HG02610 (cell line): Measurements from ENCODE around the gene ATXN3.
A peak's percentile ranks its signal among the peaks of the same experiment; 100 is the strongest.

ENCODE experiments used
- ATAC-seq: cut with Tn5 transposase; IDR thresholded peaks from one replicate; pipeline ENCODE4 v1.9.1; 2021; ENCODE audit warnings: mild to moderate bottlenecking, moderate library complexity; ENCODE audit not compliant: unreplicated experiment

The ATXN3 gene

DNA sequence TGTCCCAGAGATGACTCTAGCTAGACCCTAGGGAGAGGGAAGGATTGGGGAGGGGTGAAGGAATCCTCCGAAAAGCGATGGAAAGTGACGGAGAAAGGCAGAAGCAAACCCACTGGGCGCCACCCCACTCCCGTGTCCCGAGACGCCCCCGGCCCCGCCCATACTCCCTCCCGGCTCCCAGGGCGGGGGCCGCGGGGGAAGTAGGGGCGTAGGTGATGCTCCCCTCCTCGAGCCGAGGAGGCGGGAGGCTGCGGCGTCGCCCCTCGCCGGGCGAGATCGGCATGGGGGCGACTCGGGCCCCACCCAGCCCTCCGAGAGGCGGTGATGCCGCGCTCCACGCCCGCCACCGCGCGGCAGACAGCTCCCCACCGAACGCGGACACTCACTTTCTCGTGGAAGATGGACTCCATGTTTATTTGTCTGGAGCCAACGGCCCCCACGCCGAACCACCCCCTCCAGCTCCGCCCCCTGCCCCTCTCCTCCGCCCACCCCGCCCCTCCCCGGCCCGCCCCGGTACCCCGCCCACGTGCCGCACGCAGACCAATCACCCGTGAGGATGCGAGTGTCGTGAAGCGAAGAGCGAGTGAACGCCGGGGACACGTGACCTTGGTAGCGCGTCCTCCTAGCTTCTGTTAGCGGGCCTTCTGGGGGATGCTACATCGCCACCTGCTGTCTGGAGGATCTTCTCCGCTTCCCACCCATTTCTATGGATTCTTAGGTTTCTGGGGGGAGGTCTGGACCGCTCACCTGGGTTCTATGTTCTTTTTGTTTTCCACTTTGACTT is at the start of gene ATXN3:
Gene ATXN3, minus strand, starts transcription at position 440 of the 784 bp plus-strand sequence. Its CDS starts 30 bp downstream, at position 410.
- peak; percentile 89 for ATAC-seq

- no peak for ATAC-seq
Measured at GRCh38 chr14:92154283-92154942, 48.0 kb upstream of the ATXN3 start.

- no peak for ATAC-seq
Measured at GRCh38 chr14:92153581-92153980, 47.2 kb upstream of the ATXN3 start.

DNA sequence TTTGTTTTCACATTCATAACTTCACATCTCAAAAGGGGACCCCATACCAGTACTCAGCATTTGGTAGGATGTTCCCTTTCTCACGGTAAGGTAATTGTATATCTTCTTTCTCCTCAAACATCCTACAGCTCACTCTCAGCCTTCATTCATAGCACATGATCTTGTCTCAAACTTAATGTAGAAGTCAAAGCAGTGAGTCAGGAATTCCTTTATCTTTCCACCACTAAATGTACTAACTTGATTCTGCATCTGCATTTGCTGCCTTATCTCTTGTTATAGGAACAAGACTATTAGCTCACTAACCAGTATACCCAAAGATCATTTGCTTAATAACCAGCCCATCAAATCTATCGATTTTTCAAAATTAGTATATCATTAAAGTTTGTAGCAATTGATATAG is 38.3 kb upstream of the ATXN3 start:
- no peak for ATAC-seq

- ATAC-seq = no peak
Measured at GRCh38 chr14:92143962-92144361, 37.6 kb upstream of the ATXN3 start.

DNA sequence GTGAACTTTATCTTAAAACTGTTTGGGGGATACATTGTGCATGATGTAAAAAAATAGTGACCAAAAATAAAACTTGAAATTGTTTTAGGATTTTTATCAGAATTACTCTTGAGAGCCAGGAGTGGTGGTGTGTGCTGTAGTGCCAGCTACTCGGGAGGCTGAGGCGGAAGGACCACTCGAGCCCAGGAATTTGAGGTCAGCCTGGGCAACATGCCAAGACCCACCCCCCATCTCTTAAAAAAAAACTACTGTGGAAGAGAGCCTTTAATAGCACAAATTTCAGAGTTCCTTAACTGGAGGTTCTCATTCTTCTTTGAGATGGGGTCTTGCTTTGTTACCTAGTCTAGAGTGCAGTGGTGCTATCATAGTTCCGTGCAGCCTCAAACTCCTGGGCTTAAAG is 36.9 kb upstream of the ATXN3 start:
- no peak for ATAC-seq

GRCh38 chr14:92135269-92135668 is 28.9 kb upstream of the ATXN3 start:
- no peak for ATAC-seq

- no peak for ATAC-seq
Measured at GRCh38 chr14:92134456-92134855, 28.1 kb upstream of the ATXN3 start.

DNA sequence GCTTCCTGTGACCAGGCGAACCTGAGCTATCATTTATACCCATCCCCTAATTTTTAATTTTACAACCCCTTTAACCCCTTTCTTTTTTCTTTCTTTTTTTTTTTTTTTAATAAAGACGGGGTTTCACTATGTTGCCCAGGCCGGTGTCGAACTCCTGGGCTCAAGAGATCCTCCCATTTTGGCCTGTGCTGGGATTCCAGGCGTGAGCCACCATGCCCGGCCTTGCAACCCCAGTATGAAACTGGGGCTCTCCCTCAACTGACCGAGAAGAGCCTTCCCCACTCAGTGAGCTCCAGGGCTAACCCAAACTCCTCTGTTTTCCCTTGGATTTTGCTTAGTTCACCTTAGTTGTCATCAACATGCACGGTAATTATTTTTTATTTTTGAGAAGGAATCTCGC is 16.4 kb upstream of the ATXN3 start:
- ATAC-seq = no peak

DNA sequence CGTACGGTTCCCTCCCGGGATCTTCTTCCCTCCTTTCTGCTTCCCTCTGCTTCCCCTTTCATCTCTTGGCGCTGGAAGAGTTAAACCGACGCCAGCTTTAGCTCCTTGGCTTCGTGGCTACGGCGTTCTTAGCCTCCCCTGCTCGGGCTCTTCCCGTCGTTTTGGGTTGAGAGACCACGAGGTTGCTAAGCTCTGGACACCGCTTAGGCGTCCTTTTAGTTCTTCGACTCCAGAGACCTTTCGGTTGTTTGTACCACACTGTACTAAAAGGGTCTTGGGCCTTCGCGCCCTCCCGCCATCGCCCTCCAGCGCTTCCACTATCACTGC is 15.9 kb upstream of the ATXN3 start:
- no peak for ATAC-seq

DNA sequence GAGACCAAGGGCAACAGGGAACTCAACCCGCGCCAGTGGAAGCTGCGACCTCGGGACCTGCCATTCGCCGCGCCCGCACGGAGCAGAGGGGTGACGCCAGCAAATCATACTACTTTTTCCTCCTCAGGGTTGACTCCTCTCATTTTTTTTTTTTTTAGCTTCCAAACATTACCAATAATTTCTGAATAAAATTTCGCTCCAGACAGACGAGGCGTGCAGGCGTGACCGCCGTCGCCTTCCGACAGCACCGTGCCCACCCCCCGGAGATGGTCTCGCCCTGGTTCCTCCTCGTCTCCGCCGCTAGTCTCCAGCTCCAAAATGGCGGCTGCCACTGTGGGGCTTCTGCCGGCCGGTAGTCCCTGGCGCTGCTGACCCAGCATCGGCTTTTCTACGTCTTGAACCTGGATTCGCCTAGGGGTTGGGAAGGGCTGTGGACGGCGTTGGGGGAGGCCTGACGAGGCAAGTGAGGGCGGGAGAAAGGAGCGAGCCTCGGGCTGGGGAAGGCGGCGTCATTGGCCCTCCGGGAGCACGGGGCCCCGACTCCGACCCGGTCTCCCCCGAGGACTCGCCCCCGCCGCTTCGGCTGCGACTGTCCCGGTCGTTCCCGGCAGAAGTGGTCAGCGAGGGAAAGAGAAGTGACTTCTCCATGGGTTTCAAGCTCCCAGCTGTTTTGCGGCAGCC is 15.4 kb upstream of the ATXN3 start, which contains the start of the genes CPSF2 and NDUFB1:
Gene CPSF2, plus strand, starts transcription at position 300 of the 681 bp plus-strand sequence. CDS start 9,016 bp downstream, outside the sequence.
Gene NDUFB1, minus strand, starts transcription at position 37 of the 681 bp plus-strand sequence. CDS start 4,069 bp downstream, outside the sequence.
- ATAC-seq = peak; percentile 83

DNA sequence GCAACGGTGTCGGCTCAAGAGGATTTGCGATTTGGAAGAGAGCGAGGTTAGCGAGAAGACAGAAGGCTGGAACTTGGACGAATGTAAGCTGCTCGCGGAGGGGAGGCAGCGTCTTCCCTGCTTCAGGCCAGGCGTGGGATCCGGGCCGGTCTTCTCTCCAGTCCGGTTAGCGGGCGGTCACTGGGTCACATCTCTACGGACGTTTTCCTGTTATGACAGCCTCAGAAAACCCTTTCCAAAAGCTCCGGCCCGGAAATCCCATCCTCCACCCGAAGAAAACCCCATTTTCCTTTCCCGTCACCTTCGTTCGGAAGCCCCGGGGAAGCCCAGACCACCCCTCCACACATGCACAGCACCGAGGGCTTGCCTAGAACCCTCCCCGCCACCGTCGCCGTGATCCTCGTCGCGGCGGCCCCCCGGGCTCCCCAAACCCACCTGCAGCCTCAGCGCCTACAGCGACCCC is 14.9 kb upstream of the ATXN3 start:
- ATAC-seq = peak; percentile 31

DNA sequence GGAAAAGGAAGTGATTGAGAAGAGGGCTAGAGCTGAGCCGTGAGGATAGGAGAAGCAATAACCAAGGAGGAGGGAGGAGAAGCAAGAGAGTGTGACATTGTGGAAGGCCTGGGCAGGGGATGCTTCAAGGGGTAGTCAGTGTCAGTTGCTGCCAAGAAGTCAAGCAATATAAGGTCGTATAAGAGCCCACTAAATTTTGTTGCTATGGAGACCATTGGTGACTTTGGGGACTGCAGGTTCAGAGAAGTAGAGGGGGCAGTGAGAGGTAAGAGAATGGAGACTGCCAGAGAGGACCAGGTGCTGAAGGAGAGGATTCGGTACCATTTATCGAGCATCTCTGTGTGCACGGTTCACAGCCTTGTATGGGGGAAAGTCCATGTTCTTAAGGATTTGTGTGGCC is 3.1 kb upstream of the ATXN3 start:
- no peak for ATAC-seq

GRCh38 chr14:92108345-92109254 is 2.2 kb upstream of the ATXN3 start:
- no peak for ATAC-seq

GRCh38 chr14:92105893-92106142 is 564 bp downstream of the ATXN3 start:
- peak; percentile 13 for ATAC-seq

GRCh38 chr14:92105073-92105892 is 1.1 kb downstream of the ATXN3 start:
- no peak for ATAC-seq

DNA sequence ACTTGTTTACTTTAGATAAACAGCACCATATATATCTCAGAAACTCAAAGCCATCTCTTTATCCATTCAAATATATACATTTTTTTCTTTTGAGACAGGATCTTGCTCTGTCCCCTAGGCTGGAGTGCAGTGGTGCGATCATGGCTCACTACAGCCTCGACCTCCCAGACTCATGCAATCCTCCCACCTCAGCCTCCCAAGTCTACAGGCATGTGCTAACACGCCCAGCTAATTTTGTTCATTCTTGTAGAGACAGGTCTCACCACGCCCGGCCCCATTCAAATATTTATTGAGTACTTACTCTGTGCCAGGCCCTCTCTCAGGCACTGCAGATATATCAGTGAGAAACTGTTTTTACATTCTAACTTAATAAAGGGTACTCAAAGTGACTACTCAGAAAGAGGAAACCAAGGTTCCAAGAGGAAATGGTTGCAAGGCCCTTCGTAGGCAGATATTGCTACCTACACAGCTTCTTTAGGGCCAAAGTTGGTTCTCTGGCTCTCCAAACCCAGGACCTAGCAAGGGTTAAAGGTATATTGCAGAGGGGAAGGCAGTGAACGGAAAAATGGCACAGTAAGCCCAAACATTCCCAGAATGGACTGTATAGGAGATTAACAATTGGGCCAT is 2.9 kb downstream of the ATXN3 start:
- ATAC-seq = no peak

GRCh38 chr14:92099802-92100201 is 6.6 kb downstream of the ATXN3 start:
- no peak for ATAC-seq

DNA sequence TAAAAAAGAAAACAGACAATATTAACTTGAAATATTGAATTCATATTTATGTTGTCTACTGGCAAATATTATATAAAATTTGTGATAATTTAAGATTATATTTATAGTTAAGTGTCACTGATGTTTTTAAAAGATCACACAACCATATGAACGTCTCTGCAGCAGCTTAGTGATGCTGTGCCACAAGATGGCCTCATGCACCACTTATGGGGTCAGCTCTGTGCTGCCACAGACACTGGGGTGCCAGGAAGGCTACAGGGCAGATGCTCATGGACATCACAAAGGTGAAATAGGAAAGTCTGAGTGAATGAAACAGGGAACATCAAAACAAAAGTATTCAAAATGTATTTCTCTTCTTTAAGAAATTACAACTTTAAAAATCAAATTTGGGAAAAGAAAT is 13.1 kb downstream of the ATXN3 start:
- no peak for ATAC-seq

- ATAC-seq = no peak
Measured at GRCh38 chr14:92088494-92088893, 17.9 kb downstream of the ATXN3 start.
